Measurements from ENCODE around the gene FAR1. TPM values are rescaled to one million over a fixed set of nuclear protein-coding genes. Genes with fewer than 3 reads are reported as not detected.

The FAR1 gene
- total RNA-seq, 1 donor from 2014 or later: 62.1 TPM

- DNase-seq (ENCODE audit: low read depth, low spot score): no peak
Measured at GRCh38 chr11:13669544-13670488, 1.3 kb downstream of the FAR1 start.

GRCh38 chr11:13672576-13673210 lies 4.2 kb downstream of the FAR1 start:
- no peak for DNase-seq (ENCODE audit: low read depth, low spot score)

GRCh38 chr11:13674799-13675509 lies 6.5 kb downstream of the FAR1 start:
- no peak for DNase-seq (ENCODE audit: low read depth, low spot score)

GRCh38 chr11:13676576-13676975 lies 8.1 kb downstream of the FAR1 start:
- DNase-seq (ENCODE audit: low read depth, low spot score): no peak

- DNase-seq (ENCODE audit: low read depth, low spot score): no peak
Measured at GRCh38 chr11:13679768-13680167, 11.3 kb downstream of the FAR1 start.

GRCh38 chr11:13680501-13681264 lies 12.2 kb downstream of the FAR1 start:
- no peak for DNase-seq (ENCODE audit: low read depth, low spot score)

- no peak for DNase-seq (ENCODE audit: low read depth, low spot score)
Measured at GRCh38 chr11:13681446-13681845, 13.0 kb downstream of the FAR1 start.

- DNase-seq (ENCODE audit: low read depth, low spot score): no peak
Measured at GRCh38 chr11:13682212-13682611, 13.7 kb downstream of the FAR1 start.

- no peak for DNase-seq (ENCODE audit: low read depth, low spot score)
Measured at GRCh38 chr11:13685461-13686108, 17.1 kb downstream of the FAR1 start.

- no peak for DNase-seq (ENCODE audit: low read depth, low spot score)
Measured at GRCh38 chr11:13686776-13687175, 18.3 kb downstream of the FAR1 start.

- no peak for DNase-seq (ENCODE audit: low read depth, low spot score)
Measured at GRCh38 chr11:13687271-13687670, 18.8 kb downstream of the FAR1 start.

- no peak for DNase-seq (ENCODE audit: low read depth, low spot score)
Measured at GRCh38 chr11:13691286-13691899, 22.9 kb downstream of the FAR1 start.

- DNase-seq (ENCODE audit: low read depth, low spot score): no peak
Measured at GRCh38 chr11:13692172-13692571, 23.7 kb downstream of the FAR1 start.

- no peak for DNase-seq (ENCODE audit: low read depth, low spot score)
Measured at GRCh38 chr11:13694115-13694514, 25.6 kb downstream of the FAR1 start.

- DNase-seq (ENCODE audit: low read depth, low spot score): no peak
Measured at GRCh38 chr11:13695886-13696285, 27.4 kb downstream of the FAR1 start.

GRCh38 chr11:13697710-13698109 lies 29.2 kb downstream of the FAR1 start:
- no peak for DNase-seq (ENCODE audit: low read depth, low spot score)

- DNase-seq (ENCODE audit: low read depth, low spot score): no peak
Measured at GRCh38 chr11:13698132-13698531, 29.7 kb downstream of the FAR1 start.

GRCh38 chr11:13699041-13699440 lies 30.6 kb downstream of the FAR1 start:
- no peak for DNase-seq (ENCODE audit: low read depth, low spot score)

GRCh38 chr11:13699870-13700269 lies 31.4 kb downstream of the FAR1 start:
- no peak for DNase-seq (ENCODE audit: low read depth, low spot score)

- DNase-seq (ENCODE audit: low read depth, low spot score): no peak
Measured at GRCh38 chr11:13701506-13701905, 33.0 kb downstream of the FAR1 start.

Measured in pulmonary artery endothelial cell (primary cell).